GM23338 (cell line): ENCODE data around the gene APOOL. TPM values are rescaled to one million over a fixed set of nuclear protein-coding genes. Genes with fewer than 3 reads are reported as not detected.

Experiments used
- ATAC-seq: fragments of 200-7000 bp; cut with Tn5 transposase; 3 replicates; pipeline ENCODE4 v1.9.1; 2020
- DNase-seq: peaks from one replicate; pipeline ENCODE4 v3.0.0-alpha.2; 2015; ENCODE audit warnings: low spot score
- H2AFZ ChIP-seq: fragments of 200-600 bp; sonication (generic); 2 replicates; pipeline ENCODE4 v1.8.0; 2016; ENCODE audit warnings: antibody characterized with exemption, mild to moderate bottlenecking, moderate library complexity
- H3F3A ChIP-seq: fragments of 200-600 bp; sonication (generic); replicated peaks from 2 replicates; pipeline ENCODE4 v1.8.0; 2017; ENCODE audit warnings: antibody characterized with exemption, mixed run types, low read depth
- H3K27ac ChIP-seq: fragments of 200-600 bp; sonication (generic); 2 replicates; pipeline ENCODE4 v1.6.1; 2016; ENCODE audit warnings: low read depth
- H3K27me3 ChIP-seq: fragments of 200-600 bp; sonication (generic); 2 replicates; pipeline ENCODE4 v1.8.0; 2016; ENCODE audit warnings: mild to moderate bottlenecking, mixed run types, moderate library complexity; ENCODE audit not compliant: insufficient read depth
- H3K36me3 ChIP-seq: fragments of 200-600 bp; sonication (generic); 2 replicates; pipeline ENCODE4 v1.8.0; 2016; ENCODE audit warnings: mild to moderate bottlenecking; ENCODE audit not compliant: insufficient read depth
- H3K4me1 ChIP-seq: fragments of 200-600 bp; sonication (generic); 2 replicates; pipeline ENCODE4 v1.8.0; 2016; ENCODE audit warnings: mild to moderate bottlenecking, moderate library complexity; ENCODE audit not compliant: insufficient read depth
- H3K4me2 ChIP-seq: fragments of 200-600 bp; sonication (generic); 2 replicates; pipeline ENCODE4 v1.7.1; 2017; ENCODE audit warnings: mixed run types
- H3K4me3 ChIP-seq: fragments of 200-600 bp; sonication (generic); 2 replicates; pipeline ENCODE4 v1.6.1; 2016; ENCODE audit warnings: mixed run types
- H3K79me2 ChIP-seq: fragments of 200-600 bp; sonication (generic); replicated peaks from 2 replicates; pipeline ENCODE4 v1.8.0; 2017; ENCODE audit warnings: mild to moderate bottlenecking; ENCODE audit not compliant: insufficient read depth
- H3K9me2 ChIP-seq: fragments of 200-600 bp; sonication (generic); 2 replicates; pipeline ENCODE4 v1.8.0; 2017; ENCODE audit not compliant: insufficient read depth
- H4K20me1 ChIP-seq: fragments of 200-600 bp; sonication (generic); replicated peaks from 2 replicates; pipeline ENCODE4 v1.8.0; 2017; ENCODE audit warnings: mild to moderate bottlenecking; ENCODE audit not compliant: insufficient read depth
- H3K27ac Mint-ChIP-seq: 2 replicates; pipeline ENCODE4 v1.8.0; 2020; ENCODE audit warnings: inconsistent platforms, mild to moderate bottlenecking, moderate library complexity, mixed read lengths
- H3K27me3 Mint-ChIP-seq: 3 replicates; pipeline ENCODE4 v1.8.0; 2022; ENCODE audit warnings: low read depth, mild to moderate bottlenecking, moderate library complexity, mixed read lengths, inconsistent platforms; ENCODE audit not compliant: insufficient read depth, poor library complexity
- H3K36me3 Mint-ChIP-seq: 3 replicates; pipeline ENCODE4 v1.8.0; 2021; ENCODE audit warnings: low read depth, mild to moderate bottlenecking, inconsistent platforms, moderate library complexity, mixed read lengths
- H3K4me1 Mint-ChIP-seq: 3 replicates; pipeline ENCODE4 v1.8.0; 2020; ENCODE audit warnings: mild to moderate bottlenecking, inconsistent platforms, mixed read lengths
- H3K4me3 Mint-ChIP-seq: 3 replicates; pipeline ENCODE4 v1.8.0; 2021; ENCODE audit warnings: moderate library complexity, mild to moderate bottlenecking, inconsistent platforms, mixed read lengths
- H3K9me3 Mint-ChIP-seq: 3 replicates; pipeline ENCODE4 v1.8.0; 2020; ENCODE audit warnings: moderate library complexity, mild to moderate bottlenecking, inconsistent platforms, mixed read lengths
- CREB1 ChIP-seq: fragments of 250-450 bp; sonication (Bioruptor Pico); IDR thresholded peaks from 2 replicates; pipeline ENCODE4 v1.5.0; 2020; ENCODE audit warnings: low read depth, mild to moderate bottlenecking, moderate library complexity
- EZH2 ChIP-seq: fragments of 200-600 bp; sonication (generic); IDR thresholded peaks from one replicate; pipeline ENCODE4 v1.8.0; 2017; ENCODE audit warnings: antibody characterized with exemption, mild to moderate bottlenecking, low read depth; ENCODE audit not compliant: unreplicated experiment
- EZH2phosphoT487 ChIP-seq: fragments of 200-600 bp; sonication (generic); IDR thresholded peaks from one replicate; pipeline ENCODE4 v1.8.1; 2018; ENCODE audit warnings: antibody characterized with exemption; ENCODE audit not compliant: unreplicated experiment
- JUNB ChIP-seq: IDR thresholded peaks from one replicate; pipeline ENCODE4 v1.6.1; 2016; ENCODE audit warnings: antibody characterized with exemption; ENCODE audit not compliant: unreplicated experiment
- NANOG ChIP-seq: IDR thresholded peaks from 2 replicates; pipeline ENCODE4 v1.6.1; 2016; ENCODE audit warnings: antibody characterized with exemption, borderline replicate concordance
- POLR2AphosphoS5 ChIP-seq: IDR thresholded peaks from 2 replicates; pipeline ENCODE4 v1.6.1; 2016; ENCODE audit warnings: antibody characterized with exemption, low read depth
- STAT1 ChIP-seq: IDR thresholded peaks from one replicate; pipeline ENCODE4 v1.6.1; 2016; ENCODE audit warnings: antibody characterized with exemption; ENCODE audit not compliant: unreplicated experiment
- ZNF331 ChIP-seq: fragments of 250-450 bp; sonication (Bioruptor Pico); IDR thresholded peaks from 2 replicates; pipeline ENCODE4 v1.5.0; 2020; ENCODE audit warnings: low read depth, mild to moderate bottlenecking, moderate library complexity
- polyA plus RNA-seq: library from polyadenylated mRNA; unstranded; fragments of >200 nt; fragmentation: Nextera tagmentation; extraction: Ambion mirVana; gene quantifications from 2 replicates; pipeline ENCODE4 v1.2.1, GENCODE V29; 2016
- total RNA-seq: library from RNA; depleted of rRNA; stranded (reverse); fragments of >200 nt; shearing (Covaris generic); gene quantifications from 2 replicates; pipeline ENCODE4 v1.2.3, GENCODE V29; 2014
- TF ChIP-seq, protein P1 (sequence below): fragments of 250-450 bp; sonication (Bioruptor Pico); IDR thresholded peaks from 2 replicates; pipeline ENCODE4 v1.5.0; 2020; ENCODE audit warnings: mild to moderate bottlenecking, moderate library complexity
- TF ChIP-seq, protein P2 (sequence below), 2 experiments: fragments of 200-600 bp in 1 of 2; sonication (generic) in 1 of 2; conservative IDR thresholded peaks; 2 replicates each; pipeline versions ENCODE4 v1.5.1 to v1.6.1; 2016 to 2017; ENCODE audit warnings: antibody characterized with exemption in 2 of 2, low read depth in 2 of 2, mild to moderate bottlenecking in 2 of 2, moderate library complexity in 1 of 2
- TF ChIP-seq, protein P3 (sequence below): IDR thresholded peaks from one replicate; pipeline ENCODE4 v1.6.1; 2018; ENCODE audit warnings: antibody characterized with exemption; ENCODE audit not compliant: unreplicated experiment
- TF ChIP-seq, protein P4 (sequence below): IDR thresholded peaks from 2 replicates; pipeline ENCODE4 v1.6.1; 2016; ENCODE audit warnings: antibody characterized with exemption

APOOL gene
- total and polyA plus RNA-seq, 2 experiments from 2014 or later = 10.4 to 11.0 TPM

DNA sequence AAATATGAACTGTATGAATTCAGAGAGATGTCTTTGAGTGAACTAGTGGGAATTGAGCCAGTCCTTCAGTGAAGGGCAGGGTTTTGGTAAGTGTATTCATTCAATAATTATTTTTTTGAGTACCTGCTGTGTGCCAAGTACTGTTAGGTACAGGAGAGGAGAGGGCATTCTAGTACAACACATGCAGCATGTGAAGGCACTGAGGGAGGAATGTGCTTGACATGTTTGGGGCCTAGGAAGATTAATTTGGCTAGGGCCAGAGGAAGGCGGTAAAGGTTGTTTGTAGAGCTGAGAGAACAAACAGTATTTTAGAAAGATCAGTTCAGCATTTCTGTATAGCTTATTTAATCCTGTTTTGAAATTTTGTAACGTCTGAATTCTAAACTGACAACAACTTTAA lies 27.8 kb downstream of the APOOL start:
- Mint-ChIP-seq H3K4me3 (no peak overlapping the region), H3K27ac (no peak overlapping the region), H3K27me3 (no peaks in the 10 kb centered on the region), H3K9me3 (no peaks in the 10 kb centered on the region), H3K4me1 (no peaks in the 10 kb centered on the region; the same call in 1 of the 3 replicates), H3K36me3 (peaks cover 12% of the 10 kb centered on the region; the same call in 2 of the 3 replicates)
- TF ChIP-seq, protein P1, sequence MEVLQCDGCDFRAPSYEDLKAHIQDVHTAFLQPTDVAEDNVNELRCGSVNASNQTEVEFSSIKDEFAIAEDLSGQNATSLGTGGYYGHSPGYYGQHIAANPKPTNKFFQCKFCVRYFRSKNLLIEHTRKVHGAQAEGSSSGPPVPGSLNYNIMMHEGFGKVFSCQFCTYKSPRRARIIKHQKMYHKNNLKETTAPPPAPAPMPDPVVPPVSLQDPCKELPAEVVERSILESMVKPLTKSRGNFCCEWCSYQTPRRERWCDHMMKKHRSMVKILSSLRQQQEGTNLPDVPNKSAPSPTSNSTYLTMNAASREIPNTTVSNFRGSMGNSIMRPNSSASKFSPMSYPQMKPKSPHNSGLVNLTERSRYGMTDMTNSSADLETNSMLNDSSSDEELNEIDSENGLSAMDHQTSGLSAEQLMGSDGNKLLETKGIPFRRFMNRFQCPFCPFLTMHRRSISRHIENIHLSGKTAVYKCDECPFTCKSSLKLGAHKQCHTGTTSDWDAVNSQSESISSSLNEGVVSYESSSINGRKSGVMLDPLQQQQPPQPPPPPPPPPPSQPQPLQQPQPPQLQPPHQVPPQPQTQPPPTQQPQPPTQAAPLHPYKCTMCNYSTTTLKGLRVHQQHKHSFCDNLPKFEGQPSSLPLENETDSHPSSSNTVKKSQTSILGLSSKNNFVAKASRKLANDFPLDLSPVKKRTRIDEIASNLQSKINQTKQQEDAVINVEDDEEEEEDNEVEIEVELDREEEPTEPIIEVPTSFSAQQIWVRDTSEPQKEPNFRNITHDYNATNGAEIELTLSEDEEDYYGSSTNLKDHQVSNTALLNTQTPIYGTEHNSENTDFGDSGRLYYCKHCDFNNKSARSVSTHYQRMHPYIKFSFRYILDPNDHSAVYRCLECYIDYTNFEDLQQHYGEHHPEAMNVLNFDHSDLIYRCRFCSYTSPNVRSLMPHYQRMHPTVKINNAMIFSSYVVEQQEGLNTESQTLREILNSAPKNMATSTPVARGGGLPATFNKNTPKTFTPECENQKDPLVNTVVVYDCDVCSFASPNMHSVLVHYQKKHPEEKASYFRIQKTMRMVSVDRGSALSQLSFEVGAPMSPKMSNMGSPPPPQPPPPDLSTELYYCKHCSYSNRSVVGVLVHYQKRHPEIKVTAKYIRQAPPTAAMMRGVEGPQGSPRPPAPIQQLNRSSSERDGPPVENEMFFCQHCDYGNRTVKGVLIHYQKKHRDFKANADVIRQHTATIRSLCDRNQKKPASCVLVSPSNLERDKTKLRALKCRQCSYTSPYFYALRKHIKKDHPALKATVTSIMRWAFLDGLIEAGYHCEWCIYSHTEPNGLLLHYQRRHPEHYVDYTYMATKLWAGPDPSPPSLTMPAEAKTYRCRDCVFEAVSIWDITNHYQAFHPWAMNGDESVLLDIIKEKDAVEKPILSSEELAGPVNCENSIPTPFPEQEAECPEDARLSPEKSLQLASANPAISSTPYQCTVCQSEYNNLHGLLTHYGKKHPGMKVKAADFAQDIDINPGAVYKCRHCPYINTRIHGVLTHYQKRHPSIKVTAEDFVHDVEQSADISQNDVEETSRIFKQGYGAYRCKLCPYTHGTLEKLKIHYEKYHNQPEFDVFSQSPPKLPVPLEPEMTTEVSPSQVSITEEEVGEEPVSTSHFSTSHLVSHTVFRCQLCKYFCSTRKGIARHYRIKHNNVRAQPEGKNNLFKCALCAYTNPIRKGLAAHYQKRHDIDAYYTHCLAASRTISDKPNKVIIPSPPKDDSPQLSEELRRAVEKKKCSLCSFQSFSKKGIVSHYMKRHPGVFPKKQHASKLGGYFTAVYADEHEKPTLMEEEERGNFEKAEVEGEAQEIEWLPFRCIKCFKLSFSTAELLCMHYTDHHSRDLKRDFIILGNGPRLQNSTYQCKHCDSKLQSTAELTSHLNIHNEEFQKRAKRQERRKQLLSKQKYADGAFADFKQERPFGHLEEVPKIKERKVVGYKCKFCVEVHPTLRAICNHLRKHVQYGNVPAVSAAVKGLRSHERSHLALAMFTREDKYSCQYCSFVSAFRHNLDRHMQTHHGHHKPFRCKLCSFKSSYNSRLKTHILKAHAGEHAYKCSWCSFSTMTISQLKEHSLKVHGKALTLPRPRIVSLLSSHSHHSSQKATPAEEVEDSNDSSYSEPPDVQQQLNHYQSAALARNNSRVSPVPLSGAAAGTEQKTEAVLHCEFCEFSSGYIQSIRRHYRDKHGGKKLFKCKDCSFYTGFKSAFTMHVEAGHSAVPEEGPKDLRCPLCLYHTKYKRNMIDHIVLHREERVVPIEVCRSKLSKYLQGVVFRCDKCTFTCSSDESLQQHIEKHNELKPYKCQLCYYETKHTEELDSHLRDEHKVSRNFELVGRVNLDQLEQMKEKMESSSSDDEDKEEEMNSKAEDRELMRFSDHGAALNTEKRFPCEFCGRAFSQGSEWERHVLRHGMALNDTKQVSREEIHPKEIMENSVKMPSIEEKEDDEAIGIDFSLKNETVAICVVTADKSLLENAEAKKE (CRISPR knock-in tag) = no peak
- TF ChIP-seq, protein P2, sequence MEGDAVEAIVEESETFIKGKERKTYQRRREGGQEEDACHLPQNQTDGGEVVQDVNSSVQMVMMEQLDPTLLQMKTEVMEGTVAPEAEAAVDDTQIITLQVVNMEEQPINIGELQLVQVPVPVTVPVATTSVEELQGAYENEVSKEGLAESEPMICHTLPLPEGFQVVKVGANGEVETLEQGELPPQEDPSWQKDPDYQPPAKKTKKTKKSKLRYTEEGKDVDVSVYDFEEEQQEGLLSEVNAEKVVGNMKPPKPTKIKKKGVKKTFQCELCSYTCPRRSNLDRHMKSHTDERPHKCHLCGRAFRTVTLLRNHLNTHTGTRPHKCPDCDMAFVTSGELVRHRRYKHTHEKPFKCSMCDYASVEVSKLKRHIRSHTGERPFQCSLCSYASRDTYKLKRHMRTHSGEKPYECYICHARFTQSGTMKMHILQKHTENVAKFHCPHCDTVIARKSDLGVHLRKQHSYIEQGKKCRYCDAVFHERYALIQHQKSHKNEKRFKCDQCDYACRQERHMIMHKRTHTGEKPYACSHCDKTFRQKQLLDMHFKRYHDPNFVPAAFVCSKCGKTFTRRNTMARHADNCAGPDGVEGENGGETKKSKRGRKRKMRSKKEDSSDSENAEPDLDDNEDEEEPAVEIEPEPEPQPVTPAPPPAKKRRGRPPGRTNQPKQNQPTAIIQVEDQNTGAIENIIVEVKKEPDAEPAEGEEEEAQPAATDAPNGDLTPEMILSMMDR (conservative IDR thresholded peaks at IDR 0.05; ENCODE audit: low read depth in 2 of 2) = no peak
- TF ChIP-seq, protein P3, sequence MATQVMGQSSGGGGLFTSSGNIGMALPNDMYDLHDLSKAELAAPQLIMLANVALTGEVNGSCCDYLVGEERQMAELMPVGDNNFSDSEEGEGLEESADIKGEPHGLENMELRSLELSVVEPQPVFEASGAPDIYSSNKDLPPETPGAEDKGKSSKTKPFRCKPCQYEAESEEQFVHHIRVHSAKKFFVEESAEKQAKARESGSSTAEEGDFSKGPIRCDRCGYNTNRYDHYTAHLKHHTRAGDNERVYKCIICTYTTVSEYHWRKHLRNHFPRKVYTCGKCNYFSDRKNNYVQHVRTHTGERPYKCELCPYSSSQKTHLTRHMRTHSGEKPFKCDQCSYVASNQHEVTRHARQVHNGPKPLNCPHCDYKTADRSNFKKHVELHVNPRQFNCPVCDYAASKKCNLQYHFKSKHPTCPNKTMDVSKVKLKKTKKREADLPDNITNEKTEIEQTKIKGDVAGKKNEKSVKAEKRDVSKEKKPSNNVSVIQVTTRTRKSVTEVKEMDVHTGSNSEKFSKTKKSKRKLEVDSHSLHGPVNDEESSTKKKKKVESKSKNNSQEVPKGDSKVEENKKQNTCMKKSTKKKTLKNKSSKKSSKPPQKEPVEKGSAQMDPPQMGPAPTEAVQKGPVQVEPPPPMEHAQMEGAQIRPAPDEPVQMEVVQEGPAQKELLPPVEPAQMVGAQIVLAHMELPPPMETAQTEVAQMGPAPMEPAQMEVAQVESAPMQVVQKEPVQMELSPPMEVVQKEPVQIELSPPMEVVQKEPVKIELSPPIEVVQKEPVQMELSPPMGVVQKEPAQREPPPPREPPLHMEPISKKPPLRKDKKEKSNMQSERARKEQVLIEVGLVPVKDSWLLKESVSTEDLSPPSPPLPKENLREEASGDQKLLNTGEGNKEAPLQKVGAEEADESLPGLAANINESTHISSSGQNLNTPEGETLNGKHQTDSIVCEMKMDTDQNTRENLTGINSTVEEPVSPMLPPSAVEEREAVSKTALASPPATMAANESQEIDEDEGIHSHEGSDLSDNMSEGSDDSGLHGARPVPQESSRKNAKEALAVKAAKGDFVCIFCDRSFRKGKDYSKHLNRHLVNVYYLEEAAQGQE = no peak
- TF ChIP-seq STAT1 (no peak), JUNB (no peak), CREB1 (no peak), POLR2AphosphoS5 (no peak), EZH2 (no peak), ZNF331 (CRISPR knock-in tag) (no peak), EZH2phosphoT487 (no peak), NANOG (no peak)
- TF ChIP-seq, protein P4, sequence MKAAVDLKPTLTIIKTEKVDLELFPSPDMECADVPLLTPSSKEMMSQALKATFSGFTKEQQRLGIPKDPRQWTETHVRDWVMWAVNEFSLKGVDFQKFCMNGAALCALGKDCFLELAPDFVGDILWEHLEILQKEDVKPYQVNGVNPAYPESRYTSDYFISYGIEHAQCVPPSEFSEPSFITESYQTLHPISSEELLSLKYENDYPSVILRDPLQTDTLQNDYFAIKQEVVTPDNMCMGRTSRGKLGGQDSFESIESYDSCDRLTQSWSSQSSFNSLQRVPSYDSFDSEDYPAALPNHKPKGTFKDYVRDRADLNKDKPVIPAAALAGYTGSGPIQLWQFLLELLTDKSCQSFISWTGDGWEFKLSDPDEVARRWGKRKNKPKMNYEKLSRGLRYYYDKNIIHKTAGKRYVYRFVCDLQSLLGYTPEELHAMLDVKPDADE = no peak
- no peak overlapping the region for H3K4me3 ChIP-seq
- no peak overlapping the region for H3K27ac ChIP-seq
- H3K4me2 ChIP-seq = no peak overlapping the region
- H4K20me1 ChIP-seq = no peaks in the 10 kb centered on the region
- H3F3A ChIP-seq = no peaks in the 10 kb centered on the region
- no peaks in the 10 kb centered on the region for H3K27me3 ChIP-seq
- ATAC-seq (no peak), DNase-seq (no peak)
- H3K4me1 ChIP-seq = no peaks in the 10 kb centered on the region
- no peaks in the 10 kb centered on the region for H3K9me2 ChIP-seq
- H2AFZ ChIP-seq = no peak overlapping the region
- H3K79me2 ChIP-seq = peaks cover 51% of the 10 kb centered on the region
- no peaks in the 10 kb centered on the region for H3K36me3 ChIP-seq
